HG03442 (cell line): ENCODE measurements around the gene BCAR3.

Experiments
- ATAC-seq: cut with Tn5 transposase; IDR thresholded peaks from one replicate; pipeline ENCODE4 v1.9.1; 2021; ENCODE audit warnings: mild to moderate bottlenecking, moderate library complexity; ENCODE audit not compliant: unreplicated experiment

Gene BCAR3

GRCh38 chr1:93641527-93641926, 40.1 kb downstream of the BCAR3 start:
- ATAC-seq = no peak

- ATAC-seq = no peak
These were observed 40.8 kb downstream of the BCAR3 start for GRCh38 chr1:93640656-93641440.

DNA sequence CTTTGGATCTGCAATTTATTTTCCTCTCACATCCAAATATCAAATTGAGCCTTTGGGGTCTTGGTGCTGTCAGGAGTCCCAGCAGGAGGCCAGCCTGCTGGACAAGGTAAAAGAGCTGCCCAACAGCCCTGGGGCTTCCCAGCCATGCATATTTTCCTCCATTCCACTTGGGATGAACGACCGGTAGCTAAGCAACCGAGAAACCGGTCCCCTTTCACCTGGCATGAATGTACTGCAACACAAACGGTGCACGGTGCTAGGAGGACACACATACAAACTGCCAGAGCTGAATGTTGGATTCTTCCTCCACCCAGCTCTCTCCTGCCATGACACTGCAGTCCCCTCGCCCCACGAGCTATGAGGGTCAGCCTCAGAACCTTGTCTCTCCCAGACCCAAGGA, 42.7 kb downstream of the BCAR3 start:
- ATAC-seq = no peak

DNA sequence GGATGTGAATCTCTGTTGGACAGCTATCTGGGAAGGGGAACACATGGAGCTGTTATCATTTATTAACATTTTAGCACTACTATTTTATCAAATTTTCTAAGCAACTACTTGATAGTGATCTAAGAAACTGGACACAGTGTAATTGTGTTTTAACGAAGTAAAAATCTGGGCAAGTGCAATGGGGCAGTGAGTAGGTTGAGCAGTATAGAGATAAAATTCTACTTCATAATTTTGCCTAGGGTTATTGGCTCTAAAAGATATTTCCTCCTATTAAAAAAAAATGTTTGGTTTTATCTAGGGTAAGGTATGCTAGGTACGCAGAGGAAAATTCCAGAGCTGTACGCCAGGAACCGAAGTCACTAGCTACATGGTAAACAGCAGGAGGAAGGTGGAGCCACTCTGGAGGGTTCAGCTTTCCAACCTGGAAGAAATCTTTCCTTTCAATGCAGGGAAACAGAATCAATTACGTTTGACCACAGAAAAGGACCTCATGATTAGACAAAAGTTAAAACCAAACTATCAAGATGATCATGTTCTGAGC, 43.3 kb downstream of the BCAR3 start:
- ATAC-seq = no peak

- ATAC-seq = no peak
These were observed 44.9 kb downstream of the BCAR3 start for GRCh38 chr1:93636712-93637111.

DNA sequence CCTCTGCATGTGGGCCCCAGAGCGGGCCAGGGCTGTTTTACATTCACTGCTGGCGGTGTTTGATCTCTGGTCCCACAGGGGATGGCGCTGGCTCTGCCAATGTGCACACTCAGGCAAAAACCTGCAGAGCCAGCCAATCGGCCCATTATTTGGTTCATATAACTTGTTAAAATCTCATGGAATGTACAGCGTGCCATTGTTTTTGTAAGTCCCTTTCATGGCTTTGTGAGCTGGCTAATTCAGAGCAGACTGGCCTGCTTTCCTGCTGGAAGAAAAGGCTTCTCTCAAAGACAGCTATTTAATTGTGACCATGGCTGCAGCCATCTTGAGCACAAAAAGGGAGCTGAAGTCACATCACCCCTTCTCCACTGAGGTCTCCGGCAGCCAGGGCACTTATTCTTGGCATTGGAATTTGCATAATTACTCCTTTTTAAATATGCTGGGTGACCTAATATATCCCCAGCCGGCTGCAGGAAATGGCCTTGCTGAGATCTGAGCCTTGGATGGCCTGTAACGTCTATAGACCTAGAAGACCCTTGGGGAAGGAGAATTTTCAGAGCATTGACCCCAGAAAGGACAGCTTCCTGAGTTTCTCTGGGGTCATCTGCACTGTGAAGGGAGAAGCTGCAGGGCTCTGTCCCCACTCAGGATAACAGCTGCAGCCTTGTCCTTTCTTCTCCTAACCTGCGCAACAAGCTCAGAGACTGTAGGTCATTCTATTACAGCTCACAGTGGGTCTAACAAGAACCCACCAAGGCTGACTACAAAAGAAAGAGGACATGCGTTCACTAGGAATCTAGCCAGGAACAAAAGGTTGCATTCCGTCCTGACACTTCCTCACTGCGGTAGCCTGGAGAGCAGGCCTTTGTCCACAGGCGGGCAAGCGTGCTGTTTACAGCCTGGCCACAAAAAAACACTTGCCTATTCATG, 45.8 kb downstream of the BCAR3 start:
- ATAC-seq = no peak

DNA sequence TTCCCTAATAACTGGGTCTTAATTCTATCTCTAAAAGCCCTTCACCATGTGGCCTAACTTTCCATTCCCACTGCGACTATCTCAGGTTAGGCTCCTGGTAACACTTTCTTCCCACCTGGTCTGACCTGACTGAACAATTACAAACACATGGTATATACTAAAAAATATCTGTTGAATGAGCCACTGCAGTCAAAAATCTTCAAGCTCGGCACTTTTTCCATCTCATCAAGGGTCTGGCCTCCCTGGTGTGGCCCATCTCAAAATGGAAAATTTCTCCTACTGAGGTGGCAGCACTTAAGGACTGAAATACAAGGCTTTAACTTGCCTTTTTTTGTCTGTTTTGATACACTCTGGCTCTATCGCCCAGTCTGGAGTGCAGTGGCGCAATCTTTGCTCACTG, 48.3 kb downstream of the BCAR3 start:
- no peak for ATAC-seq

DNA sequence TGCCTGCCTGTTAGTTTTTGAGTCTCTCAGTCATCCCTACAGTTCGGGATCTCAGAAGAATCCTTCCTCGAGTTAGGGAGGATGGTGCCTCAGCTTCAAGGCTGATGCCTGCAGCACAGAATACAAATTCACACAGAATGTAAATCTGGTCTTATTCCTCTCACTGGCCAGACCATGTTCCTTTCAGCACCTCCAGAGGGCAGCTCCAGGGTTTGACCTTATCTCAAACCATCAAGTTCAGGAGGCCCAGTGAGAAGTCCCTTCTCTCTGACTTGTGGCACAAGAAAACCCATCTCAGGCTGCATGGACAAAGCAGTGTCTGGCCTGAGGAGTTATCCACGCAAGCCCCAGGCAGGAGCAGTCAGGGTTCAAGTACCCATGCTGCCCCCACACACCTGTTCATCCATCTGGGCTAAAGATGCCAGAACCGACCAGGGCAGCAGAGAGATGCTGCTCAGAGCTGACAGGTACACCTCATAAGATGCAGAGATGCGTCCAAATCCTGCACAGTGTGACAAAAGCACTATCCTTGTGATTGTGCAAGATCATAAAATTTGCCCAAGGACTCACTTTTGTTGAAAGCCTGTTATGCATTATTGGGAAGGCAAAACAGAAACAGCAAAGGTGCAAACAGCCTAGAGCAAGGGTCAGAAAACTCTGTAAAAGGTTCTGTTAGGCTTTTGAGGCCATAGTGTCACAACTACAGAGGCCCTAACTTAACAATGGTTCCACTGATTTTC, 49.8 kb downstream of the BCAR3 start:
- ATAC-seq = no peak

DNA sequence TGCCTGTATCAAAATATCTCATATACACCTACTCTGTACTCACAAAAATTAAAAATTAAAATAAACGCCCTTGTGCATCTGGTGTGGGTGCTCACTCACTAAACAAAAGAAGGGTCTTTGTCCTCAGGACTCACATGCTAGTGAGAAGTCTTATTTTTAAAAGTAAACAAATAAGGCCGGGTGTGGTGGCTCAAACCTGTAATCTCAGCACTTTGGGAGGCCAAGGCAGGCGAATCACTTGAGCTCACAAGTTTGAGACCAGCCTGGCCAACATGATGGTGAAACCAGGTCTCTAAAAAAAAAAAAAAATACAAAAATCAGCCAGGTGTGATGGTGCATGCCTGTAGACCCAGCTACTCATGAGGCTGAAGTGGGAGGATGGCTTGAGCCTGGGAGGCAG, 51.5 kb downstream of the BCAR3 start:
- ATAC-seq = no peak

GRCh38 chr1:93629101-93630059, 52.3 kb downstream of the BCAR3 start:
- no peak for ATAC-seq

DNA sequence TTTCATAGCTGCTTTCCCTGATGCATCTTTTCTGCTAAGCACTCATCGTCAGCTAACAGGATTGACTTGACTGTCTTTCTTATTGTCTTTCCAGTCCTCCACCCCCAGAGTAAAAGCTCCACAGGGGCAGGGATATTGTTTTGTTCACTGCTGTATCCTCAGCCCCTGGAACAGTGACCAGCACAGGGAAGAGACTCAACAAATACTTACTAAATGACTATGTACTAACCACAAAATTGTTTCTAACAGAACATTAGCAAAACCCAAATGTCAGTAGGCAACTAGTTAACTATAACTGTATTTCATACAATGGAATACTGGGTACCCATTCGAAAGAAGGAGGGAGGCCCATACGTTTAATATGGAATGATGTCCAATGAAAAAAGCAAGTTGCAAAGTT, 53.0 kb downstream of the BCAR3 start:
- ATAC-seq = no peak

DNA sequence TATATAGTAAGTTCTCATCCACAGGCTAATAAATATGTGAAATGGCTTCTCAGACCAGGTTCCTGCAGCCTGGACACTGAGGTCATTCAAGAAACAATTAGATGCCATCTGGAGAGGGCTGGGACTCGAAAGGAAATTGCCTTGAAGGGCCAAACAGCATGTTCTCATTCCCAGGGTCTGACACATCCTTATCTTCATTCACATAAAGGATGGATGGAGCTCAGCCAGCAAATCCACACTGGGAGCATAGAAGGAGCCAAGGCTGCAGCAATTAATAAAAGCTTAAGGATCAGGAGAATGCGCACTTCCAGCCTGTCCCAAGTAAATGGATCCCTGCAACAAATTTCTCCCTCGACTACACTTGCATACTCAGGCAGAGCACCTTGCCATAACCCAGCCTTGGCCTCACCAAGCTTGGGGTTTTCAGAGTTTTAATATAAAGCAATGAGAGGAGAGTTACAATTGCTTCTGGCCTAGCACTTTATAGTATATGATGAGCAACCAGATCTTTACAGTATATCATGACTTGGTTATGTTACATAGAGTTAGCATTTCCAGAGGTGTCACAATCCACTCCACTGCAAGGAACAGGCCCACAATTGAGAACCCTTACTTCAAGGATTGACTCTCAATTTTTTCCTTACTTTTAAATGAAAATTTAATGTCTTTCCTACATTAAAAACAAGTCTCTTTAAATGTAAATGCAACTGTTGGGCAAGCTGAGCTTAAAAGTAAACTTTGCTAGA, 55.9 kb downstream of the BCAR3 start:
- no peak for ATAC-seq

DNA sequence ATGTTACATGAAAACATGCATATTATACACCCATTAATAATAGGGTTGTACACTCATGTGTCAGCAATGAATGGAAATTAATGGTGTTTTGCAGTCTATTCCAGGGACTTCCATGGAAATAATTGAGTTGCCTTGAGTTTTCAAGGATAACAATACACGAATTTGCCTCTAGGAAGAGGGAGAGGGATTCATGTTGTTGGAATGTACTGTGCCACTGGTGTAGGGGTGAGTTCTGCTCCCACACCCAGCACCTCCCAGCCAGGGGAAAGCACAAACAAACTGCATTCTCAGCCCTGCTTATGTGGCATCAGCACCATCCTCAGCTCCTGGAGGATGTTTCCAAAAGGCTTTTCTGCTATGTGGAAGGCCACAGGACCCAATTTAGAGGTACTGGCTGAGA, 57.8 kb downstream of the BCAR3 start:
- ATAC-seq = no peak

DNA sequence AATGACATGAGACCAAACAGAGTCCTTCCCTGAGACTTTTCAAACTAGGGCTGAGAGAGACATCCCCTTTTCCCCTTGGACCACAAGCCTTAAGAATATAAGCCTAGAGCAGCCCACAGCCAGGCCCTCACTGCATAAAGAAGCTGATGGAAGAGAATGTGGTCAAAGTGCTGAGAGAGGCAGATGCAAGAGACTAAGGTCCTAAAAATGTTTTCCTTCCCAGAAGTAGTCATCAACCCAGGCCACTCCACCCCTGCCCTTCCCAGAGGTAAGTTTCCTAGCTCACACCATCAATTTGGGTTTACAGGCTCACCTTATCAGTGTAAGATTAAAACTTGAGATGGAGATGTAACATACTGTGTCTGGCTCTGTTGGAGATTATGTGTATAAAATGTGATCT, 58.2 kb downstream of the BCAR3 start:
- no peak for ATAC-seq

DNA sequence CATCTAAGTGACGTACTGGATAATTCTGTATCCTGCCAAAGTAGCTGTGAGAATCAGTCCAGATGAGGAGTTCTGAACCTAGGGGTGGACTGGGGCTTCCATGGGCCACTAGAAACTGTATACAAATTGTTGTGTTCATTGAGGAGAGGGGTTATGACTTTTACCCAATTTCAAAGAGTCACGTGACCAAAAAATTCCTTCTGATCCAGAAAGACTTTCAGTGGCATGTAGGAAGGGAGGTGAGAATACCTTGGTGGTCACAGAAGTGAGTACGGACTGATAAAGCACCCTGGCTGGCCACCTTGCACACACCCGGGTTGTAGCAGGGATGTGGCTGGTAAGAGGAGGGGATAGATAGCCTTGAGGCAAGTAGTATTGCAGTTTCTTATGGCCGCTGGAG, 60.4 kb downstream of the BCAR3 start:
- no peak for ATAC-seq

- ATAC-seq = no peak
These were observed 60.8 kb downstream of the BCAR3 start for GRCh38 chr1:93620841-93621210.

DNA sequence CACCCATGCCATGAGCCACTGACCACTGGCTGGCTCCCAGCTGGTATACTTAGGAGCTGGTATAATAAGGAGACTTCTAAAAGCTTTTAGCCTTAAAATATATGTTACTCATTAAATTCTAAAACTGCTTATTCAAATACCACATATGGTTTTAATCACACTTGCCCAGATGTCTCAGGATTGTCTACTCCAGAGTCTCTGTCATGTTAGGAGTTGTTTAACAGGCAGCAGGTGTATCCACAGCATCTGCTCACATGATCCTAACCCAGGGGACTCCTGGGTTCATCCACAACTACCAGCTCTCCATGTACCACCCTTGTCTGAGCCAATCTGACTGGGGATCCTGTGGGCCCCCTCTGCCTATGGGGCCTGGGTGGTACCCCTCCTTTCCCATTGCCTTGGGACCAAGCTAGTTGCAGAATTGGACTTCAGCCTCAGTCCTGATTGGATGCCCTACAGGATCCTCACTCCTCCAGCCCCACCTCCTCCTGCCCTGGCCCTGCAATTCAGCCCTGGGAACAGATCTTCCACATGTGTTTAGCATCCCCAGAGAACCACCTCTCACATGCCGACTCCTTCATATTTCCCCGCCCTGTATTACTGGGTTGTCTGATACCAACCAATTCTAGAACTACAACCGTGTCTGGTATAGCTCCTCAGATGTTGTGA, 61.3 kb downstream of the BCAR3 start:
- ATAC-seq = no peak

GRCh38 chr1:93619507-93620171, 62.0 kb downstream of the BCAR3 start:
- ATAC-seq = no peak
